Vagina (tissue), 2 donors: Measurements from ENCODE around the gene HECW1. TPM values are rescaled to one million over a fixed set of nuclear protein-coding genes. Genes with fewer than 3 reads are reported as not detected.

Experiments
- DNase-seq, 2 donors: peaks; one replicate each; pipeline ENCODE4 v3.0.0-alpha.2; 2017; ENCODE audit errors: extremely low spot score in 2 of 2
- H3K27ac ChIP-seq: fragments of 200-600 bp; sonication (generic); one replicate; pipeline ENCODE4 v1.5.1; 2019
- H3K27me3 ChIP-seq: fragments of 200-600 bp; sonication (generic); one replicate; pipeline ENCODE4 v1.5.1; 2019
- H3K36me3 ChIP-seq, 2 donors: fragments of 200-600 bp; sonication (generic); one replicate each; pipeline ENCODE4 v1.5.1; 2017 to 2019
- H3K4me1 ChIP-seq: fragments of 200-600 bp; sonication (generic); one replicate; pipeline ENCODE4 v1.5.1; 2019
- H3K4me3 ChIP-seq, 2 donors: fragments of 200-600 bp; sonication (generic); 1 replicate in 1 of 2; 2 replicates in 1 of 2; pipeline ENCODE4 v1.5.1; 2016 to 2019
- H3K9me3 ChIP-seq: fragments of 200-600 bp; sonication (generic); one replicate; pipeline ENCODE4 v1.5.1; 2019
- CTCF ChIP-seq, 3 experiments: fragments of 450-650 bp in 2 of 3; fragments of 200-600 bp in 1 of 3; sonication (generic) in 1 of 3; IDR thresholded peaks; one replicate each; pipeline ENCODE4 v1.5.1; 2017 to 2019; ENCODE audit warnings: antibody characterized with exemption in 3 of 3, mild to moderate bottlenecking in 2 of 3, moderate library complexity in 2 of 3
- POLR2A ChIP-seq, 2 donors: fragments of 450-650 bp; IDR thresholded peaks; one replicate each; pipeline ENCODE4 v1.6.1; 2017; ENCODE audit warnings: antibody characterized with exemption in 2 of 2, mild to moderate bottlenecking in 2 of 2, moderate library complexity in 2 of 2
- POLR2AphosphoS5 ChIP-seq, 2 donors: sonication (generic); formaldehyde crosslinking; IDR thresholded peaks; one replicate each; pipeline ENCODE4 v1.9.0; 2017; ENCODE audit warnings: antibody characterized with exemption in 2 of 2, mild to moderate bottlenecking in 2 of 2, low read depth in 1 of 2; ENCODE audit not compliant: insufficient read depth in 1 of 2
- intact Hi-C: fragments of 100-400 bp; cut with DNase I; formaldehyde crosslinking; loops from one replicate; pipeline ENCODE4 v1.15.1; 2023
- total RNA-seq: library from RNA; depleted of rRNA; stranded (reverse); fragments of >200 nt; gene quantifications from one replicate; pipeline ENCODE4 v1.2.3, GENCODE V29; 2016

HECW1 gene
- total RNA-seq, 1 donor from 2014 or later = 2.5 TPM

GRCh38 chr7:43294080-43294630 lies 181.7 kb downstream of the HECW1 start:
- TF ChIP-seq POLR2AphosphoS5 (IDR thresholded peaks at IDR 0.05; ENCODE audit: insufficient read depth in 1 of 2, low read depth in 1 of 2) (no peak), CTCF (IDR thresholded peaks at IDR 0.05) (no peak), POLR2A (IDR thresholded peaks at IDR 0.05) (no peak)
- Histone ChIP-seq H3K4me3 (no peak overlapping the region), H3K9me3 (no peaks in the 10 kb centered on the region), H3K36me3 (no peaks in the 10 kb centered on the region), H3K4me1 (peaks cover 6% of the 10 kb centered on the region), H3K27me3 (no peaks in the 10 kb centered on the region), H3K27ac (no peak overlapping the region)
- DNase-seq = peak in 1 of 2 donors; percentile 83
- intact Hi-C loops = no loop called here

GRCh38 chr7:43295429-43295828 lies 183.0 kb downstream of the HECW1 start:
- intact Hi-C loops = no loop called here
- Histone ChIP-seq H3K27ac (no peak overlapping the region), H3K9me3 (no peaks in the 10 kb centered on the region), H3K36me3 (no peaks in the 10 kb centered on the region), H3K4me1 (peaks cover 6% of the 10 kb centered on the region), H3K4me3 (no peak overlapping the region), H3K27me3 (no peaks in the 10 kb centered on the region)
- TF ChIP-seq POLR2A (IDR thresholded peaks at IDR 0.05) (no peak), POLR2AphosphoS5 (IDR thresholded peaks at IDR 0.05; ENCODE audit: insufficient read depth in 1 of 2, low read depth in 1 of 2) (no peak), CTCF (IDR thresholded peaks at IDR 0.05) (no peak)
- peak in 1 of 2 donors; percentile 29 for DNase-seq

- no peak for TF ChIP-seq POLR2AphosphoS5 (IDR thresholded peaks at IDR 0.05; ENCODE audit: insufficient read depth in 1 of 2, low read depth in 1 of 2)
- TF ChIP-seq CTCF (IDR thresholded peaks at IDR 0.05) = no peak
- TF ChIP-seq POLR2A (IDR thresholded peaks at IDR 0.05) = no peak
- DNase-seq = no peak
- Histone ChIP-seq H3K27ac (no peak overlapping the region), H3K4me1 (peaks cover 6% of the 10 kb centered on the region), H3K4me3 (no peak overlapping the region), H3K27me3 (no peaks in the 10 kb centered on the region), H3K36me3 (no peaks in the 10 kb centered on the region), H3K9me3 (no peaks in the 10 kb centered on the region)
- intact Hi-C loops = no loop called here
Observed at GRCh38 chr7:43296306-43296705, 183.9 kb downstream of the HECW1 start.

- H3K4me1 ChIP-seq = peaks cover 6% of the 10 kb centered on the region
- TF ChIP-seq POLR2AphosphoS5 (IDR thresholded peaks at IDR 0.05; ENCODE audit: insufficient read depth in 1 of 2, low read depth in 1 of 2) = no peak
- TF ChIP-seq CTCF (IDR thresholded peaks at IDR 0.05) = no peak
- TF ChIP-seq POLR2A (IDR thresholded peaks at IDR 0.05) = no peak
- H3K4me3 ChIP-seq = no peak overlapping the region
- no peaks in the 10 kb centered on the region for H3K36me3 ChIP-seq
- H3K9me3 ChIP-seq = no peaks in the 10 kb centered on the region
- intact Hi-C loops = no loop called here
- DNase-seq = no peak
- H3K27me3 ChIP-seq = no peaks in the 10 kb centered on the region
- H3K27ac ChIP-seq = no peak overlapping the region
Observed at GRCh38 chr7:43298617-43299016, 186.2 kb downstream of the HECW1 start.

- DNase-seq = no peak
- TF ChIP-seq CTCF (IDR thresholded peaks at IDR 0.05) = no peak
- no peak for TF ChIP-seq POLR2A (IDR thresholded peaks at IDR 0.05)
- TF ChIP-seq POLR2AphosphoS5 (IDR thresholded peaks at IDR 0.05; ENCODE audit: insufficient read depth in 1 of 2, low read depth in 1 of 2) = no peak
- H3K27ac ChIP-seq = no peak overlapping the region
Observed at GRCh38 chr7:43300121-43300520, 187.7 kb downstream of the HECW1 start.

More at GRCh38 chr7:43300121-43300520, 187.7 kb downstream of the HECW1 start:
- no peaks in the 10 kb centered on the region for H3K36me3 ChIP-seq
- H3K4me1 ChIP-seq = no peaks in the 10 kb centered on the region
- H3K27me3 ChIP-seq = no peaks in the 10 kb centered on the region
- intact Hi-C loops = no loop called here
- H3K9me3 ChIP-seq = no peaks in the 10 kb centered on the region
- no peak overlapping the region for H3K4me3 ChIP-seq
